ENCODE measurements around the gene UBAP2L. TPM values are rescaled to one million over a fixed set of nuclear protein-coding genes. Genes with fewer than 3 reads are reported as not detected.

Gene UBAP2L
- total RNA-seq, 2 donors from 2014 or later: 198 to 224 TPM

Small RNA genes lying within 50 kb of the gene (microRNA-seq; reads per million reads assigned to microRNA genes)
- 1.5 reads per million, percentile 3 among the genes with 10 or more reads in this experiment for gene MIR190B (ENCODE audit: borderline microRNAs expressed)

Other genes starting within 250 kb of the UBAP2L start
- gene JTB, start 243.3 kb upstream of the UBAP2L start, total RNA-seq: 10 to 100 TPM; 63.6 to 72.8 TPM
- gene RAB13, start 234.6 kb upstream of the UBAP2L start, total RNA-seq: 10 to 100 TPM; 80.3 to 97.1 TPM
- 1,000 to 10,000 TPM; 1,800 to 2,084 TPM for gene RPS27, start 230.2 kb upstream of the UBAP2L start, total RNA-seq
- under 1 TPM; 0.07 to 0.11 TPM for gene NUP210L, start 65.9 kb upstream of the UBAP2L start, total RNA-seq
- gene TPM3, start 28.9 kb upstream of the UBAP2L start, total RNA-seq: 100 to 1,000 TPM; 597 to 679 TPM
- gene CFAP141, start 14.6 kb upstream of the UBAP2L start, total RNA-seq: not detected
- 10 to 100 TPM; 55.7 to 59.4 TPM for gene HAX1, start 51.7 kb downstream of the UBAP2L start, total RNA-seq
- gene AQP10, start 100.1 kb downstream of the UBAP2L start, total RNA-seq: not detected
- 10 to 100 TPM; 34.1 to 41.5 TPM for gene ATP8B2, start 104.6 kb downstream of the UBAP2L start, total RNA-seq
- gene IL6R, start 184.4 kb downstream of the UBAP2L start, total RNA-seq: 1 to 10 TPM in 1 of 2 donors, under 1 TPM in 1; 0.77 to 1.0 TPM

All from endodermal cell (in vitro differentiated cells).